Activated T-helper 1 cell treated with anti-CD3 and anti-CD28 coated beads, Interleukin-12 subunit alpha, Interleukin-12 subunit beta, Interleukin-2, Interleukin-4 antibody, amounts not matched to agents 30 ng/mL and 10 ng/mL and 1 ng/mL, durations not matched to agents 14 hours and 24 hours and 36 hours (primary cell): ENCODE results near the gene UBE2F. TPM values are rescaled to one million over a fixed set of nuclear protein-coding genes. Genes with fewer than 3 reads are reported as not detected.

ENCODE experiments used
- DNase-seq: peaks from one replicate; pipeline ENCODE4 v3.0.0; 2021; ENCODE audit warnings: low spot score
- H3K27ac Mint-ChIP-seq: one replicate; pipeline ENCODE4 v1.8.0; 2021; ENCODE audit warnings: mild to moderate bottlenecking, mixed read lengths
- H3K27me3 Mint-ChIP-seq: one replicate; pipeline ENCODE4 v1.8.0; 2022; ENCODE audit warnings: mild to moderate bottlenecking, moderate library complexity, mixed read lengths; ENCODE audit not compliant: insufficient read depth
- H3K36me3 Mint-ChIP-seq: one replicate; pipeline ENCODE4 v1.8.0; 2021; ENCODE audit warnings: low read depth, mixed read lengths
- H3K4me1 Mint-ChIP-seq: one replicate; pipeline ENCODE4 v1.8.0; 2021; ENCODE audit warnings: low read depth, mixed read lengths
- H3K4me3 Mint-ChIP-seq: one replicate; pipeline ENCODE4 v1.8.0; 2021; ENCODE audit warnings: mild to moderate bottlenecking, moderate library complexity, mixed read lengths
- H3K9me3 Mint-ChIP-seq: one replicate; pipeline ENCODE4 v1.8.0; 2021; ENCODE audit warnings: mixed read lengths
- intact Hi-C: fragments of 100-400 bp; cut with micrococcal nuclease; formaldehyde crosslinking; loops from one replicate; pipeline ENCODE4 v1.15.1; 2024
- total RNA-seq: library from RNA; stranded (reverse); gene quantifications from 2 replicates; pipeline ENCODE4 v1.2.3, GENCODE V29; 2022

The UBE2F gene
- total RNA-seq, 1 donor from 2014 or later: 121 TPM

GRCh38 chr2:238083919-238084318 lies 117.1 kb downstream of the UBE2F start:
- Mint-ChIP-seq H3K27me3 (no peaks in the 10 kb centered on the region), H3K36me3 (peaks cover 66% of the 10 kb centered on the region), H3K4me1 (peaks cover 7% of the 10 kb centered on the region), H3K27ac (no peak overlapping the region), H3K9me3 (no peaks in the 10 kb centered on the region), H3K4me3 (no peak overlapping the region)
- no peak for DNase-seq
- intact Hi-C loops: no loop called here

GRCh38 chr2:238084761-238085160 lies 117.9 kb downstream of the UBE2F start:
- no peaks in the 10 kb centered on the region for H3K9me3 Mint-ChIP-seq
- H3K36me3 Mint-ChIP-seq: peaks cover 65% of the 10 kb centered on the region
- no peak overlapping the region for H3K27ac Mint-ChIP-seq
- H3K4me1 Mint-ChIP-seq: peaks cover 7% of the 10 kb centered on the region
- no peak for DNase-seq
- H3K27me3 Mint-ChIP-seq: no peaks in the 10 kb centered on the region
- H3K4me3 Mint-ChIP-seq: no peak overlapping the region
- intact Hi-C loops: no loop called here

GRCh38 chr2:238085899-238086298 lies 119.1 kb downstream of the UBE2F start:
- no peak for DNase-seq
- peaks cover 7% of the 10 kb centered on the region for H3K4me1 Mint-ChIP-seq
- peaks cover 59% of the 10 kb centered on the region for H3K36me3 Mint-ChIP-seq
- no peaks in the 10 kb centered on the region for H3K27me3 Mint-ChIP-seq
- H3K9me3 Mint-ChIP-seq: no peaks in the 10 kb centered on the region
- H3K4me3 Mint-ChIP-seq: no peak overlapping the region
- H3K27ac Mint-ChIP-seq: no peak overlapping the region
- intact Hi-C loops: no loop called here

- Mint-ChIP-seq H3K4me3 (no peak overlapping the region), H3K27me3 (no peaks in the 10 kb centered on the region), H3K4me1 (peaks cover 7% of the 10 kb centered on the region), H3K36me3 (peaks cover 53% of the 10 kb centered on the region), H3K9me3 (no peaks in the 10 kb centered on the region), H3K27ac (no peak overlapping the region)
- DNase-seq: no peak
- intact Hi-C loops: no loop called here
Measured at GRCh38 chr2:238087211-238087610, 120.4 kb downstream of the UBE2F start.

- Mint-ChIP-seq H3K4me3 (no peak overlapping the region), H3K27me3 (no peaks in the 10 kb centered on the region), H3K27ac (no peak overlapping the region), H3K4me1 (peaks cover 7% of the 10 kb centered on the region), H3K9me3 (no peaks in the 10 kb centered on the region), H3K36me3 (peaks cover 32% of the 10 kb centered on the region)
- intact Hi-C loops: no loop called here
- DNase-seq: no peak
Measured at GRCh38 chr2:238090887-238091286, 124.1 kb downstream of the UBE2F start.

GRCh38 chr2:238091436-238092060 lies 124.7 kb downstream of the UBE2F start:
- intact Hi-C loops: no loop called here
- peaks cover 33% of the 10 kb centered on the region for H3K36me3 Mint-ChIP-seq
- no peaks in the 10 kb centered on the region for H3K27me3 Mint-ChIP-seq
- H3K27ac Mint-ChIP-seq: no peak overlapping the region
- H3K9me3 Mint-ChIP-seq: no peaks in the 10 kb centered on the region
- no peak overlapping the region for H3K4me3 Mint-ChIP-seq
- DNase-seq: no peak
- H3K4me1 Mint-ChIP-seq: peaks cover 7% of the 10 kb centered on the region

Other genes with a start within 250 kb of the UBE2F start
- gene RBM44, start 168.2 kb upstream of the UBE2F start, total RNA-seq: 0.49 and 1.1 TPM in 2 replicates
- 19.4 and 21.1 TPM in 2 replicates for gene RAMP1, start 107.4 kb upstream of the UBE2F start, total RNA-seq
- 109 and 119 TPM in 2 replicates for gene SCLY, start 94.0 kb downstream of the UBE2F start, total RNA-seq
- gene ESPNL, start 133.3 kb downstream of the UBE2F start, total RNA-seq: 0.05 and 0.20 TPM in 2 replicates
- not detected in 2 replicates for gene KLHL30, start 171.7 kb downstream of the UBE2F start, total RNA-seq
- gene ERFE, start 192.0 kb downstream of the UBE2F start, total RNA-seq: 0.20 TPM in 1 of 2 replicates, not detected in the other
- gene ILKAP, start 236.7 kb downstream of the UBE2F start, total RNA-seq: 77.3 and 79.9 TPM in 2 replicates